HG02870 (cell line): Measurements from ENCODE around the gene SLC25A17.
"Not testable (repeated sequence)": the region's sequence is repeated elsewhere in the genome, so short reads cannot be mapped to it uniquely, and the experiment has no call there.

Experiments
- ATAC-seq: cut with Tn5 transposase; IDR thresholded peaks from one replicate; pipeline ENCODE4 v1.9.1; 2021; ENCODE audit warnings: mild to moderate bottlenecking, moderate library complexity; ENCODE audit not compliant: unreplicated experiment

The SLC25A17 gene

GRCh38 chr22:40721266-40721665, 97.9 kb downstream of the SLC25A17 start:
- no peak for ATAC-seq

GRCh38 chr22:40720538-40721256, 98.4 kb downstream of the SLC25A17 start:
- ATAC-seq = no peak

- not testable (repeated sequence) for ATAC-seq
Observed at GRCh38 chr22:40720156-40720537, 99.0 kb downstream of the SLC25A17 start.
